ENCODE measurements around the gene SLC35B3.

DNA sequence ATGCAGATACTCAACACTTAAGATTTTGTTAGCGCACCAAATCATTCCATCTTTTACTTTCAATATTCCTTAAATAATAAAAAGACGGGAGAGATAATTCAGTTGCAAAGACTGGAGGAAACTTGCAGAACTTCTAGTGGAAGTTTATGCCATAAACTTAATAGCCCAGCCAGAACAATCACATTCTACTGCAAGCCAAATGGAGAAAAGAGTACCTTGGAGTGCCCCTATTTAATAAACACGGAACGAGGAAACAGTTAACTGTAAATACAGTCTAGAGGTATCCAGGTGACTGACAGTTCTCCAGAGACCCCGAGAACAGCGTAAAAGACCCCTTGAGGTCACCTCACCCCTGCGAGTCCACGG, 635 bp downstream of the SLC35B3 start:
- TF ChIP-seq, protein P1, sequence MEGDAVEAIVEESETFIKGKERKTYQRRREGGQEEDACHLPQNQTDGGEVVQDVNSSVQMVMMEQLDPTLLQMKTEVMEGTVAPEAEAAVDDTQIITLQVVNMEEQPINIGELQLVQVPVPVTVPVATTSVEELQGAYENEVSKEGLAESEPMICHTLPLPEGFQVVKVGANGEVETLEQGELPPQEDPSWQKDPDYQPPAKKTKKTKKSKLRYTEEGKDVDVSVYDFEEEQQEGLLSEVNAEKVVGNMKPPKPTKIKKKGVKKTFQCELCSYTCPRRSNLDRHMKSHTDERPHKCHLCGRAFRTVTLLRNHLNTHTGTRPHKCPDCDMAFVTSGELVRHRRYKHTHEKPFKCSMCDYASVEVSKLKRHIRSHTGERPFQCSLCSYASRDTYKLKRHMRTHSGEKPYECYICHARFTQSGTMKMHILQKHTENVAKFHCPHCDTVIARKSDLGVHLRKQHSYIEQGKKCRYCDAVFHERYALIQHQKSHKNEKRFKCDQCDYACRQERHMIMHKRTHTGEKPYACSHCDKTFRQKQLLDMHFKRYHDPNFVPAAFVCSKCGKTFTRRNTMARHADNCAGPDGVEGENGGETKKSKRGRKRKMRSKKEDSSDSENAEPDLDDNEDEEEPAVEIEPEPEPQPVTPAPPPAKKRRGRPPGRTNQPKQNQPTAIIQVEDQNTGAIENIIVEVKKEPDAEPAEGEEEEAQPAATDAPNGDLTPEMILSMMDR (conservative IDR thresholded peaks at IDR 0.05 in 1 of 2, IDR thresholded peaks at IDR 0.05 in 1 of 2; ENCODE audit: low read depth in 1 of 2, low read length in 2 of 2) = no peak
- TF ChIP-seq EZH2 (IDR thresholded peaks at IDR 0.05; ENCODE audit: low read length, missing control alignments) = no peak

Measured in fibroblast of lung (primary cell).